ENCODE data around the gene EHMT1. TPM values are rescaled to one million over a fixed set of nuclear protein-coding genes. Genes with fewer than 3 reads are reported as not detected.
A peak's percentile ranks its signal among the peaks of the same experiment; 100 is the strongest.

The EHMT1 gene
- total and polyA plus RNA-seq, 10 of the 15 experiments (the other 5 are each of a cell fraction or from before 2014, with no cell fraction given): 2.9 to 100 (median 48.1) TPM

DNA sequence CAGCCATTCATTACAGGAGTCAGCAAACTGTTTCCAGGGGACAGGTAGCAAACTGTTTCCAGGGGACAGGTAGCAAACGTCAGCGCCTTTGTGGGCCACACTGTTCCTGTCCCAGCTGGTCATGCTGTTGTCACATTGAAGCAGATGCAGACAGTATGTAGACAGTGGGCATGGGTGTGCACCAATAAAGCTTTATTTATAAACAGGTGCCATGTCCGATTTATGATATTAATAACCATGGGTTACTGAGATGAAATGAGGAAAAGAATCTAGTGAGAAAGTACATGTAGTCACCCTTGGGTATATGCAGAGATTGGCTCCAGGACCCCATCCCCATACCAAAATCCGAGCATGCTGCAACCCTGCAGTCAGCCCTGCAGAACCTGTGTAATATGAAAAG is 122.5 kb downstream of the EHMT1 start:
- no peak overlapping the region for H3K4me3 ChIP-seq
- TF ChIP-seq NFYB (IDR thresholded peaks at IDR 0.05; ENCODE audit: insufficient read depth, low read depth, low read length): no peak
- TF ChIP-seq, protein P1, sequence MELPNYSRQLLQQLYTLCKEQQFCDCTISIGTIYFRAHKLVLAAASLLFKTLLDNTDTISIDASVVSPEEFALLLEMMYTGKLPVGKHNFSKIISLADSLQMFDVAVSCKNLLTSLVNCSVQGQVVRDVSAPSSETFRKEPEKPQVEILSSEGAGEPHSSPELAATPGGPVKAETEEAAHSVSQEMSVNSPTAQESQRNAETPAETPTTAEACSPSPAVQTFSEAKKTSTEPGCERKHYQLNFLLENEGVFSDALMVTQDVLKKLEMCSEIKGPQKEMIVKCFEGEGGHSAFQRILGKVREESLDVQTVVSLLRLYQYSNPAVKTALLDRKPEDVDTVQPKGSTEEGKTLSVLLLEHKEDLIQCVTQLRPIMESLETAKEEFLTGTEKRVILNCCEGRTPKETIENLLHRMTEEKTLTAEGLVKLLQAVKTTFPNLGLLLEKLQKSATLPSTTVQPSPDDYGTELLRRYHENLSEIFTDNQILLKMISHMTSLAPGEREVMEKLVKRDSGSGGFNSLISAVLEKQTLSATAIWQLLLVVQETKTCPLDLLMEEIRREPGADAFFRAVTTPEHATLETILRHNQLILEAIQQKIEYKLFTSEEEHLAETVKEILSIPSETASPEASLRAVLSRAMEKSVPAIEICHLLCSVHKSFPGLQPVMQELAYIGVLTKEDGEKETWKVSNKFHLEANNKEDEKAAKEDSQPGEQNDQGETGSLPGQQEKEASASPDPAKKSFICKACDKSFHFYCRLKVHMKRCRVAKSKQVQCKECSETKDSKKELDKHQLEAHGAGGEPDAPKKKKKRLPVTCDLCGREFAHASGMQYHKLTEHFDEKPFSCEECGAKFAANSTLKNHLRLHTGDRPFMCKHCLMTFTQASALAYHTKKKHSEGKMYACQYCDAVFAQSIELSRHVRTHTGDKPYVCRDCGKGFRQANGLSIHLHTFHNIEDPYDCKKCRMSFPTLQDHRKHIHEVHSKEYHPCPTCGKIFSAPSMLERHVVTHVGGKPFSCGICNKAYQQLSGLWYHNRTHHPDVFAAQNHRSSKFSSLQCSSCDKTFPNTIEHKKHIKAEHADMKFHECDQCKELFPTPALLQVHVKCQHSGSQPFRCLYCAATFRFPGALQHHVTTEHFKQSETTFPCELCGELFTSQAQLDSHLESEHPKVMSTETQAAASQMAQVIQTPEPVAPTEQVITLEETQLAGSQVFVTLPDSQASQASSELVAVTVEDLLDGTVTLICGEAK (IDR thresholded peaks at IDR 0.05; ENCODE audit: borderline replicate concordance): peak; percentile 88
- H2AFZ ChIP-seq (ENCODE audit: control insufficient read depth, low read depth, low read length): no peak overlapping the region
- DNase-seq (ENCODE audit: low read depth, low spot score) (no peak), ATAC-seq (no peak), FAIRE-seq (no peak)
- SMC1A ChIA-PET (ENCODE audit: uncharacterized antibody, unreplicated experiment): interaction anchor here (1.0 to 2.3 kb wide), 4 partner anchors 16 to 69 kb away, joined by 3 to 7 read pairs (median 4); no protein-coding TSS in a partner anchor
- no peak overlapping the region for H3K27ac ChIP-seq (ENCODE audit: control insufficient read depth, insufficient read depth)
- in situ Hi-C loops (cut with MboI): no loop called here
- peaks cover 24% of the 10 kb centered on the region for H3K79me2 ChIP-seq (ENCODE audit: control insufficient read depth, insufficient read depth, low read length)
- no peaks in the 10 kb centered on the region for H3K27me3 ChIP-seq (replicated peaks in 1 of 2; ENCODE audit: control insufficient read depth in 2 of 2, insufficient read depth in 2 of 2, low read length in 1 of 2)
- CTCF ChIA-PET: interaction anchor here (1.7 kb wide), 1 partner anchor 16 kb away, joined by 5 read pairs; no protein-coding TSS in a partner anchor
- H3K4me1 ChIP-seq (ENCODE audit: control insufficient read depth, insufficient read depth, low read length): peaks cover 58% of the 10 kb centered on the region
- intact Hi-C loops (cut with micrococcal nuclease; ENCODE audit: unreplicated experiment): no loop called here
- no peaks in the 10 kb centered on the region for H4K20me1 ChIP-seq (ENCODE audit: control insufficient read depth, insufficient read depth)
- peak overlapping the region; percentile 39; the same call in 1 of the 2 replicates for H3K4me2 ChIP-seq (ENCODE audit: control insufficient read depth, insufficient read depth)
- POLR2A ChIA-PET: no interaction called here
- H3K36me3 ChIP-seq (ENCODE audit: control insufficient read depth in 2 of 2, insufficient read depth in 2 of 2, low read length in 1 of 2): peaks cover 6 to 7% of the 10 kb centered on the region in 2 experiments; a peak in 3 of 4 replicates
- no peak overlapping the region for H3K9ac ChIP-seq (ENCODE audit: control insufficient read depth, insufficient read depth, low read length)
- RAD21 ChIA-PET (ENCODE audit: unreplicated experiment): interaction anchor here (0.6 to 1.0 kb wide), 3 partner anchors 17 to 352 kb away, joined by 3 to 5 read pairs (median 4); no protein-coding TSS in a partner anchor
- H3K9me3 ChIP-seq (replicated peaks; ENCODE audit: control insufficient read depth, insufficient read depth, low read length): peaks cover 6% of the 10 kb centered on the region; the same call in 2 of the 3 replicates
- no TSS peak for BruUV-seq (replicated peaks)
- 86% methylated on average over 4 of the region's 4 CpGs for WGBS (ENCODE audit: insufficient coverage, insufficient replicate concordance, low lambda C conversion rate, missing lambda C conversion rate)

All from GM12878 (cell line).